GDM1 (cell line): ENCODE data around the gene LLGL2.

Experiments used
- DNase-seq: peaks from one replicate; lab custom pipeline; 2025; lab: John Stamatoyannopoulos, UW

The LLGL2 gene

DNA sequence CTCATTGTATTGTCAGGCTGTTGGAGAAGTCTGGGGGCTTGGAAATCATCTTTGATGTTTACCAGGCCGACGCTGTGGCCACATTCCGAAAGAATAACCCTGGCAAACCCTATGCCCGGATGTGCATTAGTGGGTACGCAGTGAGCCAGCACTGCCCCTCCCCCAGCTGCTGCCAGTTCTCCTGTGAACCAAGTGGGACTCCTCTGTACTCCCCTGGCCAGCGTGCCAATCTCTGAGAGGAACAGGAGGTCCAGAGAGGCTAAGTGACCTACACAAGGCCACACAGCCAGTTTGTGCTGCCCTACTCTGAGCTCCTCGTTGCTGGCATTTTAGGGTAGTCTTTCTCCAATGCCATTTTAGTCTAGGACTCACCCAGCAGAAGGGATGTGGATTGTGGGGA lies 1.9 kb upstream of the LLGL2 start:
- no peak for DNase-seq

DNA sequence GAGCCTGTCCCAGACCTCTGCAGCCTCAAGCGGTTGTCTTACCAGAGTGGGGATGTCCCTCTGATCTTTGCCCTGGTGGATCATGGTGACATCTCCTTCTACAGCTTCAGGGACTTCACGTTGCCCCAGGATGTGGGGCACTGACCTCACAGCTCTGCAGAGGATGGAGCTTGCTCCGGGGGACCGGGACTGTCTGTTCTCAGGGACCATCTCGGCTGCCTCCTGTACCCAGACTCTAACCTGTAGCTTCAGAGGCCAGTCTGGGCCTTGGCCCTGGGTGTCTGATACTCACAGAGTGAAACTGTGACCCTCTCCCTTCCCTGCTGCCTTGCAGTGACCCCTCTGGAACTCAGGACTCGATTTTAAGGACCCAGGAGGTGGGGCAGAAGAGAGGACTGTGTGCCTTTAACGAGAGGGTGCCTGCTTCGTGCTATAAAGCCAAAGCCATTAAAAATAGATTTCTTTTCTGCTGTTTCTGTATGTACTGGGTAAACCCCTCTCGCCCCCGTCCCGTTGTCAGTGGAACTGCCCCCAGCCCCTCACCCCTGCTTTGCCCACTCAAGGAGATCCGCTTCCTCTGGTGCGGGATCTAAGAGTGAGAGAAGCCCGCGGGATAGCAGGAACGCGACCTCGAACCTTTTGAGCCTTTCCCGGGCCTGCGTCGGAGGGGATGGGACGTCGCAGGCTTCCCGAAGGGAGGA lies 1.1 kb upstream of the LLGL2 start:
- DNase-seq = no peak

DNA sequence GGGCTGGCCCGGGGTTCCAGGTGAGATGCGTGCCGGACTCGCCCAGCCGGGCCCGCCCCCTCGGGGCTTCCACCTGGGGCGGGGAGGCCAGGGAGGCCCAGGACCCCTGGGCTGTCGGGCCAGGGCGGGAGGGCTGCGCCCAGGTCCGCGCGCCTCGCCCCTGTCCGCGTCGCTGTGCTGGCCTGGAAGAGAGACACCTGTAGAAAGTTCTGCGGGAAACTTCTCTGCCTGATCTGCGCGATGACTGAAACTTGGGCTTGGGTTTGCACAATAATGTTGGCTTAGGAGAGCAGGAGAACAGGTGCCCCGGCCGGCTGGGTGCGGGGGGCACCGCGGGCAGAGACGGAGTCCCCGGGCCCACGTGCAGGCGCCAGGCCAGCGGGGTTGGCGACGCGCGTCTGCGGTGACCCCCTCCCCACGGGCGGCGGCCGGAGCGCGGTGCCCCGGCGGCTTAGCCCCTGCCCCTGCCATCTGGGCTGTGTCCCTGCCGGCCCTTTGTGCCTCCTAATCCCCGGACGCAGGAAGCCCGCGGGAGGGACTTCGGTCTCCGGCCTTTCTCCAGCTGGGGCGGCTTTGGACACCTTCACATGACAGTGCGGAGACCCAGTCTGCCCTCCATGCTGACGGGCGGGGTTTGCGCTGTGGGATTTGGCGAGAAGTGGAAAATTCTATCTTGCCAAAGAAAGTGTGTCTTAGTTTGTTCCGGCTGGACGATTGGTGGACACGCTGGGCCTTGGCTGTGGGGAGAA lies 483 bp downstream of the LLGL2 start:
- DNase-seq = no peak

DNA sequence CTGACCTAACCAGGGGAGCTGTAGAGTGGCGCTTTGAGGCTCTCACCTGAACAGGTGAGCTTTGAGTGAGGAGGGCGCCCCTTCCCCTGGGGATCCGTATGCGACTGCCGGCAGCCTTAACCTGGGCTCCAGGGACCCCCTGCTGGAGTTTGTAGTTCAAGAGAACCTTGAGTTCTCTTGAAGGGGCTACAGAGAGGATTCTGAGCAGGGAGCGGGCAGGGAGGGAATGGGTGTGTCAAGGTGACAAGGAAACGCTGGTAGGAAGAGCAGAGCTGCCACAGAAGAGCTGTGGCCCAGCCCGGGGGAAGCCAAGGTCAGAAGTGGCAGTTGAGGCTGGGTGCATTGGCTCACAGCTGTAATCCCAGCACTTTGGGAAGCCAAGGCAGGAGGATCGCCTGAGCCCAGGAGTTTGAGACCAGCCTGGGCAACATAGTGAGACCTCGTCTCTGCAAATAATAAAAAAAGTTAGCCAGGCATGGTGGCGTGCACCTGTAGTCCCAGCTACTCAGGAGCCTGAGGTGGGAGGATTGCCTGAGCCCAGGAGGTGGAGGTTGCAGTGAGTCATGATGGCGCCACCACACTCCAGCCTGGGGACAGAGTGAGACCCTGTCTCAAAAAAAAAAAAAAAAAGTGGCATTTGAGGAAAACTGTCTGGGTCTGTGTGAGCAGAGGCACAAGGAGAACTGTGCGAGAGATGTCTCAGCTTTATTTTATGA lies 1.2 kb downstream of the LLGL2 start:
- DNase-seq = no peak

DNA sequence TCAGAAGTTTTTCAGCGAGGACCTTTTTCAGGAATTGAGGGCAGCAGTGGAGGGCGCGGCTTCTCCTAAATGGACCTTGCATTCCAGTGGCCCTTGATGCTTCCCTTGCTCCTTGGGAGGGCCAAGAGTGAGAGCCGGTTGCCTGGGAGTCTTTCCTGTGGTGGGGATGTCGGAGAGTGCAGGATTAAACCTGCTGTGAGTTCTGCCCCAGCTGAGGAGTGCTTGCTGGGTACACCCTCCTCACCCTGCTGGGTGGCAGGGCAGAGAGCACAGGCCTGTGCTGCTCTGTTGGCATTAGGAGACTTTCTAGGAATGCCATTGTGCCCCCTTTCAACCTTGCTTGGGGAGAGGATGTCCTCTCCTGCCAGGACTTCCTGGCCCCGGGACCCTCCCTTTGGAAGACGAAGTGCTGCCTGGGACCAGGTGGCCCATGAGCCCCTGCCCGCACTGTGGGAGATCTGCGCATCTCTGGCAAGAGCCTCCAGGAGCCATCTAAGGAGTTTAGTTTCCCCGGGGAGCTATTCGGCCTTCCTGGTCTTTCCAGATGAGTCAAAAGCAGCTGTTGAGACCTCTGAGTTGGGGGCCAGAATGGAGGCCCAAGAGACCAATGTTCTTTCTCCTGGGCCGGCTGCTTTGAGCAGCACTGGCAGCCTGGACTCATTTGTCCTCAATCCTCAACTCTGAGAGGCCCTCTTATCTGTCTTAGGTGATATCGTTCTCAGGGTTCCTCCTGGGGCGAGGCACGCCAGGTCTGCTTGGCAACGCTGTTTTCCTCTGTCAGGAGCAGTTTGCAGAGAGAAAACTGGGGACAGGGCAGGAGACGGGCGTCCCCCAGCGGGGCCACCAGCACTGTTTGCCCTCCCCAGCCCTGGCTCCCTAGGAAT lies 5.6 kb downstream of the LLGL2 start:
- no peak for DNase-seq

DNA sequence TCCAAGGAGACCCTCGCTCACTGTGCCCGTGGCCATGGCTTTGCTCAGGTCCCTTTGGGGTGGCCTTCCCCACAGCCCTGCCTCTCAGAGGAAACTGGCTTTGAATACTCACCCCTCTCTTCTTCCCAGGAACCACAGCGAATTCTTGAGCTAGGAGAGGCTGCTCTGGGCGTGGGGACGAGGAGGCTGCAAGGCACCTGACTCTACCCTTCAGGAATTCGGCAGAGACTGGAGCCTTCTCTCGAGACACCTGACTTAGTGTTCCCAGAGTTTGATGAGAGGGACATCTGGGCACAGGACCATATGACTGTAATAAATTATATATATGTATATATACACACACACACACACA lies 6.2 kb downstream of the LLGL2 start:
- no peak for DNase-seq

DNA sequence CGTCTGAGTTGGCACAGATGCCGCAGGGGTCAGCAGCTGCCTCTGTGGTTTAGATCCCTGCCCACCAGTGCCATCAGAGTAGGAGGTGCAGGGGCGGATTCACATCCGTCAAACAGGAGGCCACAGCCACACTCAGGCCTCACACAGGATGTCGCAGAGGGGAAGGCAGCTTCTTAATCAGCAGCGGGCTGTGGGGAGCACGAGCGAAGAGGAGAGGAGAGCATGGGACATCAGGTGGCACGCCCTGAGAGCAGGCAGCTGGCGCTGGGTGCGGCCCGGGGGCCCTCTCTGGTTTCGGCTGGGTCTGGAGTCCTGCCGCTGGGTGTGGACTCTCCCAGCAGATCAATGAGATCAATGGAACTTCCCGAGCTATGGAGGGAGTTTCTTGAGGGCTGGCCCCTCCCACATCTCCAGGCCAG lies 9.6 kb downstream of the LLGL2 start:
- no peak for DNase-seq

DNA sequence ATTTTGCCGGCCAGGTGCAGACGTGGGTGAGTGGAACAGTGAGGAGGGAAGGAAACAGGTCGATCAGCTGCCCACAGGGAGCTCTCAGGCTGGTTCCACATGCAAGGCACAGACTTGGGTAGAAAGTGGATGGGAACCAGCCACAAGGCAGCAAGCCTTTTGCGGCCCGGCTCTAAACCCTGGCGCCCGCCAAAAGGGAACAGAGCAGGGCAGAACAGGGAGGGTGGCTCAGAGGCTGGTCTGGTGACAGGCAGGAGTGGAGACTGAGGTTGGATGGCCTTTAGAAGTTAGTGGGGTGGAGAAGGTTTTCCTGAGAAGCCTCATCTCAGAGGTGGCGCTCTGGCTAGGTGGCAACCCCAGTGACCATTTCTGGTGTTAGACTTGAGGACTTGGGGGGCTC lies 10.4 kb downstream of the LLGL2 start:
- no peak for DNase-seq

DNA sequence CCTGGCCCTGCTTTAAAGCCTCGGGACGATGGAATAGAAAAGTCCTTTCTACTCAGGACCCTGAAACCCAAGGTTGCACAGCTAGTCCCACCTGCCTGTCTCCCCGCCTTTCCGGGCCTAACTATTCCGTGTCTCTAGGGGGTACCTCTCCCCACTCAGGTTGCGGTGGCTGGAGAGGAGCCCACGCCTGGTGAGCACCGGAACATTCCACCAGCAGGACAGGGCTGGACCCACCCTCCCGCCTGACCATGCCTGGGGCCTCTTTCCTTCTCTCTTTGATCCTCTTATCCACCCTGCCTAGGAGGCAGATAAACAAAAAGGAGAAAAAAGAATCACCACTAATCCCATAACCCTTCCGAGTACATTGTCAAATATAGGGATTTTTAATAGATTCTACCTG lies 10.9 kb downstream of the LLGL2 start:
- no peak for DNase-seq

DNA sequence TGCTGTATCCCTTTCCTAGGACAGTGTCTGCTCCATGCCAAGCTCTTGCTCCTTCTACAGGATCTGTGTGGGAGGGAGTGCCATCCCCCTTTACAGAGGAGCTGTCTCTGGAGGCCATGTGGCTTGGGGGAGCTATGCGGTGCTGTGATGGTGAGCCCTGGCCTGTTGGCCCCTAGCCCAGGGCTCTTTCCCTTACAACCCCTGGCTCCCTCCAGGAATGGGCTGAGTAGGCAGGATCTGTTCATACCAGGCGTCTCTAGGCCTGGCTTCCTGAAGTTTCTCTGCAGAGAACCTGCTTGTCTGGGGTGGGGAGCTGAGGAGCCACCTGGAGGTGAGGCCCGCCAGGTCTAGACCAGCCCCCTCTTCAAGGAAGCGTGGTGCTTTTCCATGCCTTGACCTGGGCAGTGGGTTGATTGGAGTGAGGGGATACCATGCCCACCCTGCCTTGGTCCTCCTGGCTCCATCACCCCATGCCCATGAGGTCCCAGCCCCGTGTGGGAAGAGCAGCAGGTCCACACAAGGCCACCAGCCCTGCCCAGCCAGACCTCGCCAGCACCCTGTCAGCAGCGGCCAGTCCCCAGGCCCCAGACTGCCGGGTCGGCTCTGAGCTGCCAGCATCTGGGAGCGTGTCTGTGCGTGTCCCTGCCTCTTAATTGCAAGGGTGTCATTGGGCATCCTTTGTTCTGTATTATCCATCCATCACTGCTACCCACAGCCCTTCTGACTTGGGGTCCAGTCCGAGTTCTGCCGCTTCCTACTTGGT lies 14.7 kb downstream of the LLGL2 start:
- DNase-seq = no peak

DNA sequence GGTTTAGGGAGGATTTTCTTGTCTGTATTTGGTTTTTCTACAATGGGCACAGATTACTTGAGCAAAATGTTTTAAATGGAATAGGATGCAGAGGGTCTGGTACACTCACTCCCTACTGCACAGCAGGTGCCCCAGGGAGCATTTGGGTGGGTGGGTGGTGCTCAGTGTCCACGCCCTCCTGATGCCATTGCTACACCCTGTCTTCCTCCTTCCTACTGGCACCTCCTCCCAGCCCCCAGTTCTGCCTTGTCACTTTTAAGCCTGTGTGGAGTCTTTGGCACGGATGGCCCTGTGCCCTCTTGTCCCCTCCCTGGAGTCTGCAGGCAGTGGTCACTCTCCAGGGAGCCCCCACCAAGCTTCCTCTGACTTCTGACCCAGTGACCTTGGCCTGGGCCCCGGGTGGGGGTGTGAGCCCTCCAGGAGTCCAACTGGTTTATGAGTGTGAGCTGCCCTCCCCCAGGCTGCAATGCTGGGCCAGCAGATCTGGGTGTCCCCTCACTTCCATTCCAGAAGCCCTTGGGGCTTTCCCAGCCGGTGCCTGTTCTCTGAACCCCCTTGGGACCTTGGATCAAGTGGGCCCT lies 15.5 kb downstream of the LLGL2 start:
- no peak for DNase-seq

DNA sequence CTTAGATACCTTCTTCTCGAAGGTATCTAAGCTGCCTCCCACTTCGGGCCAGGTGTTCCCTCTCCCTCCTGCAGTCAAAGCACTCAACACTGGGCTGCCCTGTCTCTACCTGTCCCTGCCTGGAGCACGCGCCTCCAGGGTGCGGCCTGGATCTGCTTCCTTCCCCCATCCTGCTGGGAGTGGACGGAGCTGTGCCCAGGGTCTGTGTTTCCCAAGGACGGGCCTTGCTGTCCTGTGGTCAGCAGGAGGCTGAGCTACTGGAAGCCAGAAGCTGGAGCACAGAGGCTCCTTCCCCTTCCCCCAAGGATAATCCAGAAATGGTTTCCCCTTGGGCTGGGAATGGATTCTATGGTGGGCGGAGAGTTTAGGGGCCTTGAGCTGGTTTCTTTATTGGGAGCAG lies 16.7 kb downstream of the LLGL2 start:
- no peak for DNase-seq

DNA sequence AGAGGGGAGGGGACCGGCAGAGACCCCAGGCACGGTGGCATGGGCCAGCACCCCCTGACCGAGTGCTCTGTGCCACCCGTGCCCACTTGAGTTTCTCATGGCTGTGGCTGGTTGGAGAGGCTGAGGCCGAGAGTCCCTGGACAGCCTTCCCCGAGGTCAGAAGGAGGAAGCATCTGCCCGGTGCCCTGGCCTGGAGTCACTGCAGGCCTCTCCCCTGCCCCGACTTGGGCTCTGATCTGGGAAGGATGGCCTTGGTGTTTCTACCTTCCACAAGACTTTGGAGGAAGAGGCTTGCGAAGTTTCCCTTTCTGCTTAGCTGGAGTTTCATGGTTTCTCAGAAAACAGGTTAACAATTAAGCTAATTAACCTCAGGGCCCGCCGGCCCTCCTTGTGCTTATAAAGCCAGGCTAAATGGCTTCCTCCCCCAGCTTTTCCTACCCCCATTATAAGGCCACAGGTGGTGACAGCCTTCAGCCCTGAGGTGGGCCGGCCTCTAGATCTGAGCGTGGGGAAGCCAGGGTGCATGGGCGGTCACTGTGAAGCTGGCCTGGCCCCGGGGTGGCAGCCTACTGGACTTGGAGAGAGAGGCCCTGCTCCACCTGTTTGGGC lies 17.3 kb downstream of the LLGL2 start:
- no peak for DNase-seq

DNA sequence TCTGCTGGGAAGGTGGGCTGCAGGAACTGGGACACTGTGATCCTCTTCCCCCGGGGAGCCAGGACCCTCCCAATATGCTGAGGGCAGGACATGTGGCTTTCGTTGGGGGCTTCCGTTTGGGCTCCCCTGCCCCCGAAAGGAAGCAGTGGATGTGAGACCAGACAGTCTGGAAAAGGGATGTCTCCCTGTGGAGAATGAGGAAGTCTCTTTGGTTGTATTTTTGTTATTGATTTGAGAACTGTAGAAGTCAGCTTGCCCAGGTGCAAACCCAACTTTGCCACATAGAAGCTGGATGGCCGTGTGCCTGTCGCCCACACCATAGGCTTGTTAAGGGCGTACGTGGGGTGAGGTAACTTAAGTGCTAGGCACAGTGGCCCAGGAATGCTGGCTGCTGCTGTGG lies 18.8 kb downstream of the LLGL2 start:
- no peak for DNase-seq

DNA sequence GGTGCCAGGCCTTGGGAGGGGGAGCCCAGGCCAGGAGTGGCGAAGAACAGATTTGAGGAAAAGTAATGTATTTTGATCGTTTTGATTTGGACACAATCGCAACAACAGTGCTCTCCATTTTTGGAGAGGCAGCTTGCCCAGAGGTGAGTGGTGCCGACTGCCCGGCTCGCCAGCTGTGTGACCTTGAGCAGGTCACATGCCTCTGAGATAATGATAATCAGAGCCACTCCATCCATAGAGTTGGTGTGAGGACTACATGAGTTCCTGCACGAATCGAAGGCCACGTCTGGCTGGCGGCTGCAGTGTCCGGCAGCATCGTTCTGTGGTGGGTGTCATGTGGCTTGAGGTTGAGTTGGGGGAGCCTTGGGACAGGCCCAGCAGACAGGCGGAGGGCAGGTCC lies 20.7 kb downstream of the LLGL2 start:
- DNase-seq = no peak

DNA sequence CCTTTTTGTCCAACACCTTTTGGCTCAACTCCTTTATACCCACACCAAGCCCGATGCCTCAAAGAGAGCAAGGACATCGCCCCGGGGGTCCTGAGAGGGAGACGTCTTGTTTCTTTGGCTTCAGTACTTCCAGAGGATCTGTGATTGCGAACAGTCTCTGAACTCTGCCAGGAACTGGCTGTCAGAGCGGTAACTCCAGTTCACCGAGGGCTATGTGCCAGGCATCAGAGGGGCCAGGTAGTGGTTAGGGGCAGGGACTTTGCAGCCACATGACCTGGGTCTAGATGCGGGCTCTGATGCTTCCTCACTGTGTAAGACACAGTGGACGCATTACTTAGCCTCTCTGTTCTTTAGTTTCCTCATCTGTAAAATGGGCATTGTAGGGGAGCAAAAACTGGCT lies 21.6 kb downstream of the LLGL2 start:
- DNase-seq = no peak

DNA sequence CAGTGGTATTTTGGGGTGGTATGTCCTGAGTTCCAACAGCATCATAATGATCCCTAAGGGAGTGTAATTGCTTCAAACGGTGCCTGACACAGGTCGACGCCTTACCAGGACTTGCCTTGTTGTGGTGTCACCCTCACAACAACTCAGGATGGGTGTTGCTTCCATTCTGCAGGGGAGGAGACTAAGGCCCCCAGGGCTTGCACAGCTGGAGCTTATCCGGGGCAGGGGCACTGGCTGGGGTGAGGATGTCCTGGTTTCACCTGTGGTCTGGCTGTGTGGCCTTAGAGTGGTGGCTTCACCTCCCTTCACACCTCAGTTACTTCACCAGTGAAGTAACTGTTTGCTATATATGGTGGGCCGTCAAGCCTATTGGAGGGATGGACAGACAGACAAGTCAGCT lies 23.3 kb downstream of the LLGL2 start:
- no peak for DNase-seq

DNA sequence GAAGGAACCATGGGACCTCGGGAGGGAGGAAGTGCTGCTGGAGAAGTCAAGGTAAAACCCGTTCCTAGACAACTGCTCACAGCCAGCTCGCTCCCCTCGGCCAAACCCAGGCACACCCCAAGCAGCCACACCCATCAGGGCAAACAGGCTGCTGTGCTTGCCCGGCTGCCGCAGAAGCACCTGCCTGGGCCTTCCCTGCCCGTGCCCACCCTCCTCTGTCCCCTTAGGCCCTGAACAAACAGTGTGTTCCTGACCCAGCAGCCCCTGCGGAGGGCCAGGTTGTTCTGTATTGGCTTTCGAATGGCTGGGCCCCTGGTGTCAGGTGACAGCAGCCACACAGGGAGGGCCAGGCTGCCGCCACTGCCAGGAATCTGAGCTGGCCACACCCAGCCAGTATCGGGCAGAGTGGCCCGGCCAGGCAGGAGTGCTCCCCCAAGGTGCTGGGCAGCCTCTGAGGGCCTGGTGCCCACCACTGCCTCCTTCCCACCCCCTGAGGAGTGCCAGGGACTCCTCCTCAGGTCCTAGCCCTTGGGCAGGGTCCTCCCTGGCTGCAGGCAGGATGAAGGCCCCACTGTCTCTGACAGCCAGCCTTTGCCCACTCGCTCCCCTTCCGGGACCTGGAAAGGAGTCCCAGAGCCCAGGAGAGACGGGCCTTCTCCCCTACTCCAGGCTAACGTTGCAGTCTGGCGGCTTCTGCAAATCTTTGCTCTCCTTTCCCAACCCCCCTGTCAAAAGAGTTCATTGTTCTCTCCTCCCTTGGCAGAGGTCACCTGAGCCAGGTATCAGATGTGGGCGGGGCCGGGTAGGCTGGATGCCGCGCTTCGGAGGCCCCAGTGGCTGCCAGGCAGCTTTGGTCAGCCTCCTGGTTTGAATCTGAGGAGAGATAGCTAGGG lies 24.0 kb downstream of the LLGL2 start:
- no peak for DNase-seq

DNA sequence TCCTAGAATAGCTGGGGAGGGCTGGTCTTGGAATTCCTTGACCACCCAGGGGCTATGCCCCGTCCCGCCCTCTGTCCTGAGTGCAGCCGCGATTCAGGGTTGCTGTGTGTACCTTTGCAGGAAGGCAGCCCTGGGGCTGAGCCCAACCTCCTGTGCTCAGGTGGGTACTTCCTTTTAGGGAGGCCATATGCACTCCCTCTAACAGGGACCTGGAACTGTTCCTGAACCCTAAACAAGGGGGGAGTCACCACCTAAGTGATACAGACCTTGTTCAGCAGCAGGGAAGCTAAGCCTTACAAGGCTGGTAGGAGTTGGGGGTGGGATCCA lies 24.6 kb downstream of the LLGL2 start:
- DNase-seq = no peak

DNA sequence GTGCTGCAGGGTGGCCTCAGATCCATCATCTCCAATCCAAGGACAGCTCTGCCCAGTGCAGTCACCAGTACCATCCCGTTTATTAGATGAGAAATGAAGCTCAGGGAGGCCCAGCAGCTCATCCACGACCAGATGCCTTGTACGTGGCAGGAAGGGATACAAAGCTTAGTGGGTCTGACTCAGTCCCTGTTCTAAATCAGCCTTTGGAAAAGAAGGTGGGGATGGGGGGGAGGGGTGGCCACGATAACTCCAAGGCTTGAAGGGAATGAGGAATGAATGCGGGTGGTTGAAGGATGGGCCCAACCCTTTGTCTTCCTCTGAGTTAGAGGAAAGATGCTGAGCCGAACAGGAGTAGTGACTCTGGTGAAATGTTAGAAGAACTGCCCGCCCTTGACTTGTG lies 25.8 kb downstream of the LLGL2 start:
- no peak for DNase-seq
